TTC549 (cell line): Measurements from ENCODE around the gene SLC39A2.

Source experiments
- FAIRE-seq: peaks from 2 replicates; lab custom pipeline; 2012; peaks lifted over from hg19 to GRCh38; lab: Jason Lieb, UNC

The SLC39A2 gene

DNA sequence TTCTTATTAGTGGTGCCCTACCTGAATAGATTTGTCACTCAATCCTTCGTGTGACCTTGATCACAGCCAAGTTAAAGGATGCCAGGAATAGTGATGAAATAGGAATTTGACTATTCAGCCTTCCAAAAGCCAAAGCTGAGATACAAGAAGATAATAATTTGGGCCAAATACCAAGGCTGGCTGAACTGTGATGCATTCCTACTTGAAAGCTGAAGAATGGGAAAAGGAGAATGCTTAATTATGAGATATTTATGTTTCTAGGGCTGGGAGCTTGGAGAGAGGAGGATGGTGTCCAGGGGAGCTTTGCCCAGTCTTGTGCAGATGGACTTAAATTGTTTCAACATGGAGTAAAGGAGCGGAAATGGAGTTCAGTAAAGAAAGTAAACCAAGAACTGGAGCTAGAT lies 48.3 kb downstream of the SLC39A2 start:
- FAIRE-seq = no peak

DNA sequence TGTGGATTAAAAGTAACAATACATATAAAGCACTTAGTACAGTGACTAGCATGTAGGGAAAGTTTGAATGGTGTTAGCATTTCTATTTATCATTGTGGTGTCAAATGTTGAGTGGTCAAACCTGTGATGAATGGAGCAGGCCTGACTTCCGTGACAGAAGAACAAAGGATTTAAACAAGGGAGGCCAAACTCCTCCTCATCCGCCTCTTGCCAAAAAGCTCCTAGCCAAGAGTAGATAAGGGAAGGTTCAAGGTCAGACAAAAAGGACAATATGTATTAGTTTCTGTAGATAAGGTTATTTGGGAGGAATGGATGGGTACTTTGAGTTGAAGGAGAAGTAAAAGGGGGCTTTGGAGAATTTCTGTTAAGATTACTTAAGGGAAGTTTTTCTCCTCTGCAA lies 49.5 kb downstream of the SLC39A2 start:
- FAIRE-seq = no peak

DNA sequence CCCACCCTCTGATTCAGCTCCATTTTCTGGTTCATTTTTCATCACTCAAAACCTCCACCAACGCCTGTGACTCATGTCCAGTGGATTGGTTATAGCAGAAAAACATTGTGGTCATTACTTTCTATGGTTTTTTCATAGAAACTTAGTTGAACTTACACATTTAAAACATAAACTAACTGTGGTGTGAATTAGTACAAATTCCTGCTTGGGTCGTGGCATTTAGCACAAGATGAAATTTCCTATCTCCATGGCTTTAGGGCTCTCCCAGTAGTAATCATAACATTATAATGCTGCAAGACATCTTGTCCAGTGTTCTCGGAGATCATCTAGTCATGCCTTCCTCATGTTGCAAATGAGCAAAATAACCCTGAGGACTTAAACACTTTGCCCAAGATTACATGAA lies 50.2 kb downstream of the SLC39A2 start:
- no peak for FAIRE-seq

DNA sequence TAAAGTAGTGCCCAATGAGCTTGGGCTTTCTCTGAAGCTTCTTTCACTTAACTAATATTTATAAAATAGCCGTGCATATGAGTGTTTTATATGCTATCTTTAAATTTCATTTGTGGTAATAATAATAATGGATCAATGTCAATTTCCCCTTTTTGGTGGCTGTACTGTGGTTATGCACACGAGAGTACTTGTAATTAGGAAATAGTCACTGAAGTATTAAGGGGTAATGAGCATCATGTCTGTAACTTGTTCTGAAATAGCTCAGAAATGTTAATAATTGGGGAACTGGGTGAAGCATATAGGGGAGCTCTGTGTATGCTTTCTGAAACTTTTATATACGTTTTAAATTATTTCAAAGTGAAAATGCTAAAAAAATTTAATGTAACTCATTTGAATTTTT lies 51.5 kb downstream of the SLC39A2 start:
- no peak for FAIRE-seq
